ENCODE data around the gene FRRS1.

- TF ChIP-seq EZH2 (optimal IDR thresholded peaks at IDR 0.05; ENCODE audit: low read depth, low read length), result no peak
- TF ChIP-seq CTCF (IDR thresholded peaks at IDR 0.05; ENCODE audit: low read length), result no peak
Measured at GRCh38 chr1:99784809-99785255, 18.4 kb upstream of the FRRS1 start.

Data from MM.1S (cell line).